ENCODE measurements around the gene PLXNA2. TPM values are rescaled to one million over a fixed set of nuclear protein-coding genes. Genes with fewer than 3 reads are reported as not detected.

PLXNA2 gene
- total RNA-seq, 1 experiment from 2014 or later: 5.3 TPM

GRCh38 chr1:207984831-207985572, 259.2 kb downstream of the PLXNA2 start:
- no peaks in the 10 kb centered on the region; the same call in 1 of the 2 replicates for H3K27me3 ChIP-seq (ENCODE audit: control insufficient read depth, insufficient read depth, low read length)

DNA sequence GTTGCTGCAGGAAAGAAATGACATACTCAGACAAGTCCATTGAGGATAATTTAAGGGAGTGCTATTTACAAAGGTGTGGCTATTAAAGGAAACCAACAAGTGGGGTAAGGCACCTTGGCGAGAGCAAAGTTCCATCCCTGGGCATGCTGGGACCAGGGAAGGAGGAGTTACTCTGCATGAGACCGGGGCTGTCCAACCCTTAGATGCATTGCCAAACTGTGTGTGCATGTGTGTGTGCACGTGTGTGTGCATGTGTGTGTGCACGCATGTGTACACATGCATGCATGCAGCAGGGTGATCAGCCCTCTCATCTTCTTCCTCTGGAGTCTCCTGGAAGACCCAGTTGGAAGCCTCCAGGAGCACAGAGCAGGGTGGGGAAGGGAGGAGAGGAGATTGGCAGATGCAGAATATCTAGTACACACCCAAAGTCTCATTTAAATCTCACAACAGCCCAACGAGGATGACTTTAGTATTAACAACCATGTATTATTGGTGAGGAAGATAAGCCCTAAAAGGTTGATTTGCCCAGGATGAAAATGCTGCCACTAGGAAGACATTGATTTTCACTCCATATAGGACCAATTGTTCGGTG, 261.0 kb downstream of the PLXNA2 start:
- Histone ChIP-seq H3K36me3 (replicated peaks; ENCODE audit: control insufficient read depth, insufficient read depth, low read length) (no peaks in the 10 kb centered on the region), H3K27me3 (ENCODE audit: control insufficient read depth, insufficient read depth, low read length) (no peaks in the 10 kb centered on the region; the same call in 1 of the 2 replicates), H3K4me3 (ENCODE audit: insufficient read depth, low read depth, low read length) (no peak overlapping the region)
- no peak for DNase-seq

More at GRCh38 chr1:207984831-207985572, 259.2 kb downstream of the PLXNA2 start:
- Histone ChIP-seq H3K4me3 (ENCODE audit: insufficient read depth, low read depth, low read length) (no peak overlapping the region), H3K36me3 (replicated peaks; ENCODE audit: control insufficient read depth, insufficient read depth, low read length) (no peaks in the 10 kb centered on the region)
- DNase-seq: no peak

- H3K27me3 ChIP-seq (ENCODE audit: control insufficient read depth, insufficient read depth, low read length): no peaks in the 10 kb centered on the region; the same call in 1 of the 2 replicates
- peak; percentile 83 for DNase-seq
Observed at GRCh38 chr1:207981976-207982375, 262.2 kb downstream of the PLXNA2 start.

DNA sequence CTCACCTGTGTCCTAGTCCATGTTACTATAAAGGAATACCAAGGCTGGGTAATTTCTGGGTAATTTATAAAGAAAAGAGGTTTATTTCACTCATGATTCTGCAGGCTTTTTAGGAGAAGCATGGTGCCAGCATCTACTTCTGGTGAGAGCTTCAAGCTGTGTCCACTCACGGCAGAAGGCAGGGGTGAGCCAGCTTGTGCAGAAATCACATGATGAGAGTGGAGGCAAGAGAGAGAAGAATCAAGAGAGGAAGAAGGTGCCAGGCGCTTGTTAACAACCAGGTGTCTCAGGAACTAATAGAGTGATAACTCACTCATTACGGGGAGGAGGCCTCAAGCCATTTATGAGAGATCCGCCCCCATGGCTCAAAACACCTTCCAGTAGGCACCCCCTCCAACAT, 265.7 kb downstream of the PLXNA2 start:
- no peaks in the 10 kb centered on the region for H3K36me3 ChIP-seq (replicated peaks; ENCODE audit: control insufficient read depth, insufficient read depth, low read length)
- no peak for DNase-seq
- no peaks in the 10 kb centered on the region; the same call in 1 of the 2 replicates for H3K27me3 ChIP-seq (ENCODE audit: control insufficient read depth, insufficient read depth, low read length)
- H3K4me3 ChIP-seq (ENCODE audit: insufficient read depth, low read depth, low read length): no peak overlapping the region

More at GRCh38 chr1:207981976-207982375, 262.2 kb downstream of the PLXNA2 start:
- no peaks in the 10 kb centered on the region for H3K36me3 ChIP-seq (replicated peaks; ENCODE audit: control insufficient read depth, insufficient read depth, low read length)
- H3K4me3 ChIP-seq (ENCODE audit: insufficient read depth, low read depth, low read length): no peak overlapping the region

GRCh38 chr1:207977876-207978275, 266.3 kb downstream of the PLXNA2 start:
- no peak for DNase-seq
- H3K4me3 ChIP-seq (ENCODE audit: insufficient read depth, low read depth, low read length): no peak overlapping the region
- H3K27me3 ChIP-seq (ENCODE audit: control insufficient read depth, insufficient read depth, low read length): no peaks in the 10 kb centered on the region; the same call in 1 of the 2 replicates
- no peaks in the 10 kb centered on the region for H3K36me3 ChIP-seq (replicated peaks; ENCODE audit: control insufficient read depth, insufficient read depth, low read length)

DNA sequence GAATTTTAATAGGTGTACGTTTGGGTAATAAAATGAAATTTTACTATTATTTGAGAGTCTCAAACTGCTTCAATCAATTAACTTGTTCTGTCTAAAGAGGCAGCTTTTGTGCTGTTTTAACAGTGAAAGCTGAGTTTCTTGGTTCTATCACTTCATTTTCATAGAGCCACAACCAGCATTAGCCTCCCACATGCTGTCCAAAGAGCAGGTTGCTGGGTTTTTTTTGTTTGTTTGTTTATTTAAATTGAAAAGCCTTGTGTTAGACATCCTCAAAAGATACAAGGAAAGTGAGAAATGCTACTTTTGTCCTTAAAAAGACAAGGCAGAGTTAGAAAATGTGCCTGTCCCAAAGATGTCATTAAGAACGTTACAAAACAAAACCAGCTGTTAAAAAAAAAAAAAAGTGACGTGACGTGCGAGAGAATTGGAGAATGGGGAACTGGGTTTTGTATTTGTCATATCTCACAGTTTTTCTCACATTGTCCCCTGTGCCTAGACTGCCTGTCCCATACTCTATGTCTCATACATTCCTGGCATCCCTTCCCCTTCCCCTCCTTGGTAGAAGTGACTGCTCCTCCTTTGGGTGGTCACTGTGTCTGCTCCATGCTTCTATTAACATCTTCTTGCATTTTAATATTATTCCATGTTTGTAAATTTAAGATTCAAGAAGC, 270.2 kb downstream of the PLXNA2 start:
- Histone ChIP-seq H3K4me3 (ENCODE audit: insufficient read depth, low read depth, low read length) (no peak overlapping the region), H3K36me3 (replicated peaks; ENCODE audit: control insufficient read depth, insufficient read depth, low read length) (no peaks in the 10 kb centered on the region), H3K27me3 (ENCODE audit: control insufficient read depth, insufficient read depth, low read length) (no peaks in the 10 kb centered on the region; the same call in 1 of the 2 replicates)
- no peak for DNase-seq

- Histone ChIP-seq H3K4me3 (ENCODE audit: insufficient read depth, low read depth, low read length) (no peak overlapping the region), H3K36me3 (replicated peaks; ENCODE audit: control insufficient read depth, insufficient read depth, low read length) (no peaks in the 10 kb centered on the region), H3K27me3 (ENCODE audit: control insufficient read depth, insufficient read depth, low read length) (no peaks in the 10 kb centered on the region; the same call in 1 of the 2 replicates)
- DNase-seq: no peak
Observed at GRCh38 chr1:207972337-207972736, 271.8 kb downstream of the PLXNA2 start.
